HEK293 (cell line): ENCODE measurements around the gene RNF123.

ENCODE experiments used
- CTCF ChIA-PET: fragments of 350-600 bp; formaldehyde crosslinking; extraction: SDS; loops from one replicate; lab custom pipeline; 2021; ENCODE audit warnings: antibody characterized with exemption; lab: Yijun Ruan, JAX
- POLR2A ChIA-PET: fragments of 300-600 bp; formaldehyde crosslinking; extraction: SDS; loops from one replicate; lab custom pipeline; 2020; ENCODE audit warnings: antibody characterized with exemption, inconsistent platforms; lab: Yijun Ruan, JAX
- H3K27ac ChIP-seq: fragments of 200-500 bp; sonication (Bioruptor generic); 2 replicates; pipeline ENCODE4 v1.5.1; 2014; ENCODE audit warnings: low read depth, low read length, control low read depth, inconsistent platforms; ENCODE audit errors: extremely low read depth
- H3K36me3 ChIP-seq, 2 experiments: fragments of 200-500 bp in 1 of 2; sonication (Bioruptor generic) in 1 of 2; 1 replicate in 1 of 2; 2 replicates in 1 of 2; pipeline ENCODE4 v1.5.1; 2014 to 2017; ENCODE audit warnings: inconsistent platforms in 2 of 2, low read length in 2 of 2; ENCODE audit not compliant: control insufficient read depth in 2 of 2, insufficient read depth in 1 of 2
- H3K4me1 ChIP-seq: fragments of 200-500 bp; sonication (Bioruptor generic); 2 replicates; pipeline ENCODE4 v1.5.1; 2014; ENCODE audit warnings: mild to moderate bottlenecking, low read length, inconsistent platforms; ENCODE audit not compliant: control insufficient read depth, insufficient read depth
- H3K4me3 ChIP-seq: 2 replicates; pipeline ENCODE4 v1.5.1; 2011; ENCODE audit warnings: low read depth, mild to moderate bottlenecking, control low read depth, low read length, moderate library complexity
- H3K9me3 ChIP-seq: fragments of 200-500 bp; sonication (Bioruptor generic); 2 replicates; pipeline ENCODE4 v1.5.1; 2014; ENCODE audit warnings: low read depth, low read length, inconsistent platforms; ENCODE audit not compliant: control insufficient read depth, insufficient read depth
- ELK4 ChIP-seq: IDR thresholded peaks from 2 replicates; pipeline ENCODE4 v1.6.1; 2011; ENCODE audit warnings: mild to moderate bottlenecking, low read depth, low read length, borderline replicate concordance
- KLF7 ChIP-seq: fragments of 450-650 bp; formaldehyde crosslinking; IDR thresholded peaks from 2 replicates; pipeline ENCODE4 v1.5.1; 2016; ENCODE audit warnings: missing biosample characterization, missing genetic modification characterization, borderline replicate concordance
- OVOL3 ChIP-seq: fragments of 450-650 bp; formaldehyde crosslinking; IDR thresholded peaks from 2 replicates; pipeline ENCODE4 v1.5.1; 2016; ENCODE audit warnings: missing biosample characterization, missing genetic modification characterization
- PRDM10 ChIP-seq: fragments of 450-650 bp; formaldehyde crosslinking; IDR thresholded peaks from 2 replicates; pipeline ENCODE4 v1.5.1; 2016; ENCODE audit warnings: missing biosample characterization, missing genetic modification characterization
- PRDM4 ChIP-seq: fragments of 450-650 bp; formaldehyde crosslinking; IDR thresholded peaks from 2 replicates; pipeline ENCODE4 v1.5.1; 2017; ENCODE audit warnings: missing biosample characterization, missing genetic modification characterization
- SP3 ChIP-seq: fragments of 450-650 bp; formaldehyde crosslinking; IDR thresholded peaks from 2 replicates; pipeline ENCODE4 v1.5.1; 2016; ENCODE audit warnings: missing biosample characterization, missing genetic modification characterization
- ZNF112 ChIP-seq: fragments of 450-650 bp; formaldehyde crosslinking; IDR thresholded peaks from 2 replicates; pipeline ENCODE4 v1.5.0; 2017; ENCODE audit warnings: missing biosample characterization, missing genetic modification characterization
- ZNF132 ChIP-seq: fragments of 450-650 bp; formaldehyde crosslinking; IDR thresholded peaks from 2 replicates; pipeline ENCODE4 v1.5.1; 2017; ENCODE audit warnings: missing biosample characterization, missing genetic modification characterization, borderline replicate concordance
- ZNF138 ChIP-seq: fragments of 450-650 bp; formaldehyde crosslinking; IDR thresholded peaks from 2 replicates; pipeline ENCODE4 v1.5.1; 2016; ENCODE audit warnings: missing biosample characterization, missing genetic modification characterization, borderline replicate concordance
- ZNF140 ChIP-seq: fragments of 450-650 bp; formaldehyde crosslinking; IDR thresholded peaks from 2 replicates; pipeline ENCODE4 v1.5.1; 2016; ENCODE audit warnings: missing biosample characterization, missing genetic modification characterization
- ZNF184 ChIP-seq: fragments of 450-650 bp; IDR thresholded peaks from 2 replicates; pipeline ENCODE4 v1.5.1; 2018; ENCODE audit warnings: missing biosample characterization, mild to moderate bottlenecking, missing genetic modification characterization
- ZNF266 ChIP-seq: fragments of 450-650 bp; formaldehyde crosslinking; IDR thresholded peaks from 2 replicates; pipeline ENCODE4 v1.5.1; 2016; ENCODE audit warnings: missing biosample characterization, missing genetic modification characterization, low read depth
- ZNF280C ChIP-seq: fragments of 450-650 bp; formaldehyde crosslinking; IDR thresholded peaks from 2 replicates; pipeline ENCODE4 v1.5.1; 2016; ENCODE audit warnings: missing biosample characterization, missing genetic modification characterization
- ZNF48 ChIP-seq: fragments of 450-650 bp; formaldehyde crosslinking; IDR thresholded peaks from 2 replicates; pipeline ENCODE4 v1.5.1; 2016; ENCODE audit warnings: missing biosample characterization, missing genetic modification characterization
- ZNF548 ChIP-seq: fragments of 450-650 bp; formaldehyde crosslinking; IDR thresholded peaks from 2 replicates; pipeline ENCODE4 v1.5.1; 2016; ENCODE audit warnings: missing biosample characterization, missing genetic modification characterization
- ZNF580 ChIP-seq: fragments of 450-650 bp; formaldehyde crosslinking; IDR thresholded peaks from 2 replicates; pipeline ENCODE4 v1.5.1; 2016; ENCODE audit warnings: missing biosample characterization, missing genetic modification characterization
- ZNF624 ChIP-seq: fragments of 450-650 bp; formaldehyde crosslinking; IDR thresholded peaks from 2 replicates; pipeline ENCODE4 v1.5.1; 2017; ENCODE audit warnings: missing biosample characterization, missing genetic modification characterization
- ZNF654 ChIP-seq: fragments of 450-650 bp; formaldehyde crosslinking; IDR thresholded peaks from 2 replicates; pipeline ENCODE4 v1.5.1; 2016; ENCODE audit warnings: low read depth, missing biosample characterization, missing genetic modification characterization
- ZNF776 ChIP-seq: fragments of 450-650 bp; formaldehyde crosslinking; IDR thresholded peaks from 2 replicates; pipeline ENCODE4 v1.5.0; 2017; ENCODE audit warnings: missing biosample characterization, missing genetic modification characterization, borderline replicate concordance
- ZSCAN4 ChIP-seq: fragments of 450-650 bp; formaldehyde crosslinking; IDR thresholded peaks from 2 replicates; pipeline ENCODE4 v1.5.1; 2017; ENCODE audit warnings: missing biosample characterization, missing genetic modification characterization

Gene RNF123

GRCh38 chr3:49657208-49657915 is 32.0 kb upstream of the RNF123 start:
- Histone ChIP-seq H3K4me1 (no peaks in the 10 kb centered on the region), H3K9me3 (no peaks in the 10 kb centered on the region), H3K27ac (no peak overlapping the region), H3K4me3 (no peak overlapping the region), H3K36me3 (no peaks in the 10 kb centered on the region)
- CTCF ChIA-PET: interaction anchor here (0.6 to 2.3 kb wide), 2 partner anchors 14 to 443 kb away, joined by 3 to 6 read pairs; no protein-coding TSS in a partner anchor
- TF ChIP-seq ZNF184: no peak
- no peak for TF ChIP-seq PRDM4
- TF ChIP-seq KLF7 (tag by site-specific recombination): no peak
- TF ChIP-seq ZNF132 (tag by site-specific recombination): no peak
- no peak for TF ChIP-seq ZNF580 (tag by site-specific recombination)
- no peak for TF ChIP-seq ZNF48 (tag by site-specific recombination)
- no peak for TF ChIP-seq ZNF140 (tag by site-specific recombination)
- TF ChIP-seq PRDM10 (tag by site-specific recombination): no peak
- no peak for TF ChIP-seq ZNF280C
- TF ChIP-seq OVOL3: no peak
- no peak for TF ChIP-seq ZNF138
- no peak for TF ChIP-seq ZNF624 (tag by site-specific recombination)
- no peak for TF ChIP-seq ZNF266 (tag by site-specific recombination)
- TF ChIP-seq ELK4: no peak
- no peak for TF ChIP-seq ZNF548 (tag by site-specific recombination)
- TF ChIP-seq ZNF776 (tag by site-specific recombination): no peak
- no peak for TF ChIP-seq ZNF112 (tag by site-specific recombination)
- no peak for TF ChIP-seq ZNF654 (tag by site-specific recombination)
- no peak for TF ChIP-seq ZSCAN4 (tag by site-specific recombination)
- TF ChIP-seq SP3 (tag by site-specific recombination): no peak
- POLR2A ChIA-PET: no interaction called here
